Caco-2 (cell line): Measurements from ENCODE around the gene PITPNM3. TPM values are rescaled to one million over a fixed set of nuclear protein-coding genes. Genes with fewer than 3 reads are reported as not detected.

Experiments
- BruUV-seq: library from RNA; stranded (reverse); fragments of 400-500 nt; replicated peaks from 2 replicates; lab custom pipeline; 2021; lab: Mats Ljungman, UMichigan
- CTCF ChIA-PET: fragments of 300-600 bp; sonication (Branson Sonifier 250); formaldehyde crosslinking; loops from one replicate; lab custom pipeline; 2022; ENCODE audit warnings: antibody characterized with exemption; lab: Charles Lee
- POLR2A ChIA-PET: fragments of 300-600 bp; sonication (Branson Sonifier 250); formaldehyde crosslinking; loops from one replicate; lab custom pipeline; 2022; ENCODE audit warnings: antibody characterized with exemption; lab: Charles Lee
- DNase-seq, 2 experiments: peaks; one replicate each; pipeline versions ENCODE4 v3.0.0 to v3.0.0-alpha.2; 2020 to 2022
- H3K27me3 ChIP-seq: replicated peaks from 2 replicates; pipeline ENCODE4 v1.6.0; 2011; ENCODE audit warnings: low read length; ENCODE audit not compliant: control insufficient read depth, insufficient read depth
- H3K36me3 ChIP-seq: 2 replicates; pipeline ENCODE4 v1.5.1; 2011; ENCODE audit warnings: low read length; ENCODE audit not compliant: control insufficient read depth, insufficient read depth
- H3K4me1 ChIP-seq: fragments of 250-450 bp; sonication (Bioruptor Pico); 2 replicates; pipeline ENCODE4 v1.5.1; 2020; ENCODE audit warnings: mild to moderate bottlenecking
- H3K4me3 ChIP-seq: 2 replicates; pipeline ENCODE4 v1.5.1; 2011; ENCODE audit warnings: low read depth, mild to moderate bottlenecking, control low read depth, low read length
- H3K9me3 ChIP-seq: fragments of 250-450 bp; sonication (Bioruptor Pico); 2 replicates; pipeline ENCODE4 v1.5.1; 2020; ENCODE audit warnings: mild to moderate bottlenecking, moderate library complexity
- H3K27ac Mint-ChIP-seq: one replicate; pipeline ENCODE4 v1.8.0; 2022; ENCODE audit warnings: mixed read lengths; ENCODE audit not compliant: unreplicated experiment
- H3K27me3 Mint-ChIP-seq: one replicate; pipeline ENCODE4 v1.8.0; 2022; ENCODE audit warnings: mixed read lengths; ENCODE audit not compliant: insufficient read depth, unreplicated experiment
- H3K36me3 Mint-ChIP-seq: one replicate; pipeline ENCODE4 v1.8.0; 2022; ENCODE audit warnings: mild to moderate bottlenecking, mixed read lengths; ENCODE audit not compliant: insufficient read depth, unreplicated experiment
- H3K4me1 Mint-ChIP-seq: one replicate; pipeline ENCODE4 v1.8.0; 2022; ENCODE audit warnings: low read depth, mixed read lengths; ENCODE audit not compliant: unreplicated experiment
- H3K4me3 Mint-ChIP-seq: one replicate; pipeline ENCODE4 v1.8.0; 2022; ENCODE audit warnings: mild to moderate bottlenecking, moderate library complexity, mixed read lengths; ENCODE audit not compliant: unreplicated experiment
- H3K9me3 Mint-ChIP-seq: one replicate; pipeline ENCODE4 v1.8.0; 2022; ENCODE audit warnings: mixed read lengths; ENCODE audit not compliant: unreplicated experiment
- CTCF ChIP-seq, 2 experiments: fragments of 200-600 bp in 1 of 2; IDR thresholded peaks; 1 replicate in 1 of 2; 2 replicates in 1 of 2; pipeline versions ENCODE4 v1.5.1 to v1.8.0; 2011 to 2022; ENCODE audit warnings: antibody characterized with exemption in 1 of 2, control low read depth in 1 of 2, inconsistent platforms in 1 of 2, low read depth in 1 of 2, low read length in 1 of 2, mild to moderate bottlenecking in 1 of 2, moderate library complexity in 1 of 2; ENCODE audit not compliant: insufficient read depth in 1 of 2, severe bottlenecking in 1 of 2, unreplicated experiment in 1 of 2
- intact Hi-C: fragments of 100-400 bp; cut with micrococcal nuclease; formaldehyde crosslinking; loops from one replicate; pipeline ENCODE4 v1.10.0; 2022; ENCODE audit not compliant: unreplicated experiment
- total RNA-seq: library from RNA; stranded (reverse); gene quantifications from 2 replicates; pipeline ENCODE4 v1.2.3, GENCODE V29; 2022

PITPNM3 gene
- total RNA-seq, 1 experiment from 2014 or later: 0.50 TPM

DNA sequence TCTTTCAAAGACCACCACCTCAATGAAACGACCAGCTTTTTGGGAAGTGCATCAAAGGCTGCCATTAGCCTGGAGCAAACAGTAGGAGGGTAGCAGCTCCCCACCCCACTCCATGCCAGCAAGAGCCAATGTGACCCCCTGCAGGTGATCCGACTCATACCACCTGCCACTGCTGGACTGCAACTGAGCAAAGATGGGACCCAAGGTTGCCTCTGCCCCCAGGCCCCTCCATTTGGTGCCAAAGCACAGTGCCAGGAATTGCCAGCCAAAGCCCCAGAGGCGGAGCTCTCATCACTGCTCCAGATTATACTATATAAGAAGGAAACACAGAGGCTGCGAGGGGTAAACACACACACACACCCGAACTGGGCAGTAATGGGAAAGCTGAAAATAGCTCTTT lies 8.3 kb downstream of the PITPNM3 start:
- H3K4me1 ChIP-seq: no peaks in the 10 kb centered on the region
- Mint-ChIP-seq H3K27me3 (no peaks in the 10 kb centered on the region), H3K4me3 (no peak overlapping the region), H3K27ac (no peak overlapping the region), H3K36me3 (no peaks in the 10 kb centered on the region), H3K4me1 (no peaks in the 10 kb centered on the region), H3K9me3 (no peaks in the 10 kb centered on the region)
- no peaks in the 10 kb centered on the region for H3K27me3 ChIP-seq
- intact Hi-C loops: no loop called here
- TF ChIP-seq CTCF (IDR thresholded peaks at IDR 0.05; ENCODE audit: insufficient read depth in 1 of 2, low read depth in 1 of 2, low read length in 1 of 2, severe bottlenecking in 1 of 2, unreplicated experiment in 1 of 2): no peak
- POLR2A ChIA-PET: no interaction called here
- no peak for DNase-seq
- H3K4me3 ChIP-seq: no peak overlapping the region
- H3K9me3 ChIP-seq: no peaks in the 10 kb centered on the region
- CTCF ChIA-PET: no interaction called here
- no peaks in the 10 kb centered on the region for H3K36me3 ChIP-seq
- no TSS peak for BruUV-seq

DNA sequence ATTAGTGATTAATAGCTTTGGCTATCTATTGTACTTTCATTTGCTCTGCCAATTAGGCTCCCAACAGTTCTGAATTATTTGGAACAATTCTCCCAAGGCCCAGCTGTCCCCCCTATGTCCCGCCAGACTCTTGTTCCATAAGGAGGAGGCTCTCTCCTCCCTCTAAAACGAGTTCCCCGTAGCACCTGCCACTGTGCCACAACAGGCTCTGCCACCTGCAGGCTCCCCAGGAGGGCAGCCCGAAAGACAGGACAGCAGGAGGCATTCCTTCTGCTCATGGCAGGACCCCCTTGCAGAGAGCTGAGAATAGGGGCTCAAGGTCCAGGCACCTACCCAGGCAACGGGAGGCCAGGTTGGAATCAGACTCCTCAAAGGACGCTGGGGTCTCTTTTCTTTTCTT lies 9.0 kb downstream of the PITPNM3 start:
- intact Hi-C loops: no loop called here
- H3K4me3 ChIP-seq: no peak overlapping the region
- Mint-ChIP-seq H3K27me3 (no peaks in the 10 kb centered on the region), H3K27ac (no peak overlapping the region), H3K9me3 (no peaks in the 10 kb centered on the region), H3K4me1 (no peaks in the 10 kb centered on the region), H3K36me3 (no peaks in the 10 kb centered on the region), H3K4me3 (no peak overlapping the region)
- no peaks in the 10 kb centered on the region for H3K4me1 ChIP-seq
- ChIA-PET CTCF (no interaction called here), POLR2A (no interaction called here)
- no TSS peak for BruUV-seq
- DNase-seq: no peak
- H3K36me3 ChIP-seq: no peaks in the 10 kb centered on the region
- H3K27me3 ChIP-seq: no peaks in the 10 kb centered on the region
- TF ChIP-seq CTCF (IDR thresholded peaks at IDR 0.05; ENCODE audit: insufficient read depth in 1 of 2, low read depth in 1 of 2, low read length in 1 of 2, severe bottlenecking in 1 of 2, unreplicated experiment in 1 of 2): no peak
- no peaks in the 10 kb centered on the region for H3K9me3 ChIP-seq

DNA sequence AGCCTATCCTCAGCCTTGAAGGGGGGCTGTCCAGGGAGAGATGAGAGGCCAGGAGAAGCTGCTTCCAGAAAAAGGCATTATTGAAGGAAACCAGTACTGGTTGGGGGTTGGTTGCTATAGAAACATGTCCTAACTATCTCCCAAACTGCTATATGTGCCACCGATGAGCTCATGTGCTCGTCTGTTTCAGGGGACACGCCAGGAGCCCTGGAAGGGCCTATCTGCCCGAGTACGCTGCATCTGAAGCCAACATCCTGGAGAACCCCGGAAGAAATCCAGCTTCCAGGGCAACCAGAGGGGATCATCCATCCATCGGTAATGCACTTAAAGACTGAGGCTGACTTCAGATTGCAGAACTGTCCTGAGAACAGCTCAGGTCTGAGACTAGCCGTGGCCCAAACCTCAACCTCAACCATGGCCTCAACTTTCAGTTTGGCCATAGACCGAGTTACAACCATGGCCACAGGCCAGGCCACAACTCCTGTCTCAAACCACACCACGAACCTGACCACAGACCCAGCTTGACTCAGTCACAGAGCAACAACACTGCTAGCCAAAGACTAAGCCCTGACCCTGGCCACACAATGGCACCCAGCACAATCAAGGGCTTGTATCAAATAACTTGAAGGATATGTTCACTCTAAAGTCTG lies 10.2 kb downstream of the PITPNM3 start:
- Histone ChIP-seq H3K27me3 (no peaks in the 10 kb centered on the region), H3K4me1 (no peaks in the 10 kb centered on the region), H3K9me3 (no peaks in the 10 kb centered on the region), H3K36me3 (no peaks in the 10 kb centered on the region), H3K4me3 (no peak overlapping the region)
- H3K27me3 Mint-ChIP-seq: no peaks in the 10 kb centered on the region
- H3K4me1 Mint-ChIP-seq: no peaks in the 10 kb centered on the region
- no peak for DNase-seq
- no peaks in the 10 kb centered on the region for H3K36me3 Mint-ChIP-seq
- H3K27ac Mint-ChIP-seq: no peak overlapping the region
- TF ChIP-seq CTCF (IDR thresholded peaks at IDR 0.05; ENCODE audit: insufficient read depth in 1 of 2, low read depth in 1 of 2, low read length in 1 of 2, severe bottlenecking in 1 of 2, unreplicated experiment in 1 of 2): no peak
- ChIA-PET POLR2A (no interaction called here), CTCF (no interaction called here)
- H3K4me3 Mint-ChIP-seq: no peak overlapping the region
- H3K9me3 Mint-ChIP-seq: no peaks in the 10 kb centered on the region
- BruUV-seq: no TSS peak
- intact Hi-C loops: no loop called here
